ENCODE results near the gene SPSB3.
A peak's percentile ranks its signal among the peaks of the same experiment; 100 is the strongest.

Gene SPSB3

GRCh38 chr16:1782408-1783264, at the start of gene SPSB3, which contains the start of gene NUBP2:
SPSB3 (minus strand) TSS chr16:1782571; CDS start chr16:1781483, 1,088 bp downstream.
NUBP2 (plus strand) TSS chr16:1782960; CDS start chr16:1783021, 61 bp downstream.
- DNase-seq, result peak; percentile 89

DNA sequence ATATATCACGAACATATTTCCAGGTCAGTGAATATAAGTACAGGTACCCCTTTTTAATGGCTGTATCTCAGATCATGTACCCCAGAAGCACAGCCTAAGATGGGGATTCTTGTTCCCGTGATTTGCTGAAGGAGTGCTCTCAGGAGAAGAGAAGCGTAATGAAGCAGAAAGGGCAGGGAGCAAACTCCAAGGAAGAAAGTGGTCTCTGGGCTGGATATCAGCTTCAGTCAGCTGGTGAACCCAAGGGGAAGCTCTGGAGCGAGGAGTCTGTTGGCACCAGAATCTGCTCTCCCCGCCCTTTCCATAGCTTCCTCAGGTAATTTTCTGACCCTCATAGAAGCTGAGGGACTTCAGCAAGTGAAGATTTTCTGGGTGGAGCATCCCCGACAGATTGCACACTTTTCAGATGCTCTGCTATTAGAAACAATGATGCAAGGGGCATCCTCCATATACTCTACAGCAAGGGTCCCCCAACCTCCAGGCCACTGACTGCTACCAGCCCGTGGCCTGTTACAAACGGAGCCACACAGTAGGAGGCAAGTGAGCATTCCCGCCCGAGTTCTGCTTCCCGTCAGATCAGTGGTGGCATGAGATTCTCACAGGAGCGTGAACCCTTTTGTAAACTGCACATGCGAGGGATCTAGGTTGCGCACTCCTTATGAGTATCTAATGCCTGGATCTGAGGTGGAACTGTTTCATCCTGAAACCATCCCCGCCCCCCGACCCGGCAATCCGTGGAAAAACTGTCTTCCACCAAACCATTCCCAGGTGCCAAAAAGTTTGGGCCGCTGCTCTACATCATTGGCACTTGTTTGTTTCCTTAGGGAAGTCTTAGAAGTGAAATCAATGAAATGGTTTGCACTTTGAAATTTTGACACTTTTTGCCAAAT, 49.1 kb upstream of the SPSB3 start:
- no peak for DNase-seq

DNA sequence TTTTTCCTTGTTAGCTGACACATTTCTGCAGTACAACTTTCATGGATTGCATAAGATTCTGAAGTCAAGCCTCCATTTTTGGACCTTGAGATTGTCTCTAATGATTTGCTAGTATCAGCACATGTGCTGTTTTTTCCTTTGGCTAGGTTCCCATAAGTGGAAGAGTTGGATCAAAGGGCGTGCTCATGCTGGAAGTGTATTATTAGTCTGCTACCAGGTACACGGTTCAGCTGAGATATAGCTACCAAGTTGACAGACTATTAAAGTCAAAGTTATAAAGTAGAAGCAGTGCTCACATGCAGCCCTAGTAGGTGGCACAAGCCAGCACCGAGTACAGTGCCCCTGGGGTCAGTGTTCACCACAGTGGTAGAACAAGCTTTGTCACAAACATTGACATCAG, 47.8 kb upstream of the SPSB3 start:
- no peak for DNase-seq

DNA sequence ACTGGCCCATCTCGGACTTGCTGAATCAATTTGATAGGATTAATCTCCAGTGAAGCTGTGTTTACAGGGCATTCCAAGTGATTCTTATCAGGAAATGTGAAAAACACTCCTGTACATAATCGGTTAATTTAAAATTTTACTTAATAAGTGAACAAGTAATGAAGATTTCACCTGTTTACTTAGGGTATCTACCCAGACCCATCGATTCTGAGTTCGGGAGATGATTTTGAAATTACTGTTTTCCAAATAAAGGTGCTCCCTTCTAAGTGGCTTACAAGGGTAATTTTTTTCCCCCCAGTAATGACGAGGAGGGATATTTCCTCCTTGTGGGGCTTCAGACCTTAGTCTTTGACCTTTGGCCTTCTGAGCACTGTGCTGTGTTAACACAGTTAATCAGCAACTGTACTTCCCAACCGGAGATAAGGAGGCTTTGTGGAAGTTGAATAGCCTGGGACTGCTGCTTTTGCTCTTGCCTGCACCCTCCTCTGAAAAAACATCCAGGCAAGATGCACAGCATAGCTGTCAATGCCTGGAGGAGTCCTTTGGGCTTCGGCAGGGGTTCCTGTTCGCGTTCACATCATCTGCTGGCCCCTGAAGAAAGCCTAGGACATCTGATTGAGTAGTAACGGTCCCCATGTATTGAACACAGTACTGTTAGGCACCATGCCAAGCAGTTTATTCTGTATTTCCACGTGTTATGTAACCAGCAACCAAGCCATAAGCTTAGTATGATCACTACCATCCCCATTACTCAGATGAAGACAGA, 46.5 kb upstream of the SPSB3 start:
- DNase-seq, result no peak

DNA sequence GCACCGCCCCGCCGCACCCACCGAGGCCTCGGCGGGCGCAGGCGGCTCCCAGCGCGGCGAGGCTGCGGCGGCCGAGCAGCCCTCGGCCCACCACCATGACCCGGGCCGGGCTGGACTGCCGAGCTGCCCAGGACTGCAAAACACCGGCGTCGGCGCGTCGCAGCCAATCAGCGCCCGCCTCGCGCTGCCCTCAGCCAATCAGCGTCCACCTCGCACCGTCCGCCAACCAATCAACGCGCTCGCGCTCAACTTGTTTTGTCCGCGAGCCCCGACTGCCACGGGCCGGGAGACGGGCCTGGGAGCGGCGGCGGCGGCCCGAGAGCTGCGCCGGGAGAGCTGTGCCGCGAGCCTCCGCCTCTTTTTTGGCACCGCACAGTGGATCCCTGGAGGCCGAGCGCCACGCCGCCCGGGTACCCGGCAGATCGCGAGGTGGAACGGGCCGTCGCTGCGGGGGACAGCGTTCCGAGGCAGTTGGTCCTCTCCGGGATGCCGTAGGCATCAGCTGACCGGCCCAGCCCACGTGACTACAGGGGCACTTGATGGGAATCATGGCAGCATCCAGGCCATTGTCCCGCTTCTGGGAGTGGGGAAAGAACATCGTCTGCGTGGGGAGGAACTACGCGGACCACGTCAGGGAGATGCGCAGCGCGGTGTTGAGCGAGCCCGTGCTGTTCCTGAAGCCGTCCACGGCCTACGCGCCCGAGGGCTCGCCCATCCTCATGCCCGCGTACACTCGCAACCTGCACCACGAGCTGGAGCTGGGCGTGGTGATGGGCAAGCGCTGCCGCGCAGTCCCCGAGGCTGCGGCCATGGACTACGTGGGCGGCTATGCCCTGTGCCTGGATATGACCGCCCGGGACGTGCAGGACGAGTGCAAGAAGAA, 44.6 kb upstream of the SPSB3 start, which contains the start of the genes FAHD1 and HAGH:
Gene FAHD1, plus strand, starts transcription at position 516 of the 883 bp plus-strand sequence. Its CDS starts 33 bp downstream, at position 549.
Gene HAGH, minus strand, starts transcription at position 135 of the 883 bp plus-strand sequence. Its CDS starts 38 bp downstream, at position 97.
- peak; percentile 81 for DNase-seq

- DNase-seq, result peak; percentile 42
Observed at GRCh38 chr16:1825864-1826690, 43.7 kb upstream of the SPSB3 start.

GRCh38 chr16:1825381-1825863, 43.1 kb upstream of the SPSB3 start:
- no peak for DNase-seq

DNA sequence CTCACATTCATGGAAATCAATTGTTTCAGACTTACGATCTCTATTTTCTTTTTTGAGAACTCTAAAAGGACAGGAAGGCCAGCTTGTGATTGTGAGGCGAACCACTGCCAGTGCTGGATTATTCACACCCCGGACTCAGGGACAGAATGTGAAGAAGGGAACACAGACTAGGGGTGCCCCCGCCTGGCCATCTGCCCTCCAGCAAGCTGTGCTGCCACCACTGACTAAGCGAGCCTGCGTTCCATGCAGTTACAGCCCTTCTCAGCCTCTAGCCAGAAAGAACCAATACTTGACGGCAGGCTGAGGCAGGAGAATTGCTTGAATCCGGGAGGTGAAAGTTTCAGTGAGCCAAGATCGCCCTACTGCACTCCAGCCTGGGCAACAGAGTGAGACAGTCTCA, 41.5 kb upstream of the SPSB3 start:
- no peak for DNase-seq

DNA sequence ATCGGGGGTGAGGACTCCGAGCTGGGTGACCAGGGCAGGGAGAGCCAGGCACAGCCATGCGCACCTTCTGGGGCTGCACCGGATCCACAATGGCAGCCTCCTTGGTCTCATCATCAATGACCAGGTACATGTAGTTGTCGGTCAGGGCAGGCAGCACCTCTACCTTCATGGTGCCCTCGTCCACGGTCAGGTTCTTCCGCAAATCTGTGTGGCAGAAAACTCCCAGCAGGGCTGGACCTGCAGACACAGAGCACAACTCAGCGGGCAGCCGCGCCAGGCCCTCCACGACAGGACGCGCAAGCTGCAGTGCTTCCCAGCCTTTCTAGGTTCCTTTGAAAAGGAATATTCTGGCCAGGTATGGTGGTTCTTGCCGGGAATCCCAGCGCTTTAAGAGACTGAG, 40.4 kb upstream of the SPSB3 start:
- DNase-seq, result no peak

DNA sequence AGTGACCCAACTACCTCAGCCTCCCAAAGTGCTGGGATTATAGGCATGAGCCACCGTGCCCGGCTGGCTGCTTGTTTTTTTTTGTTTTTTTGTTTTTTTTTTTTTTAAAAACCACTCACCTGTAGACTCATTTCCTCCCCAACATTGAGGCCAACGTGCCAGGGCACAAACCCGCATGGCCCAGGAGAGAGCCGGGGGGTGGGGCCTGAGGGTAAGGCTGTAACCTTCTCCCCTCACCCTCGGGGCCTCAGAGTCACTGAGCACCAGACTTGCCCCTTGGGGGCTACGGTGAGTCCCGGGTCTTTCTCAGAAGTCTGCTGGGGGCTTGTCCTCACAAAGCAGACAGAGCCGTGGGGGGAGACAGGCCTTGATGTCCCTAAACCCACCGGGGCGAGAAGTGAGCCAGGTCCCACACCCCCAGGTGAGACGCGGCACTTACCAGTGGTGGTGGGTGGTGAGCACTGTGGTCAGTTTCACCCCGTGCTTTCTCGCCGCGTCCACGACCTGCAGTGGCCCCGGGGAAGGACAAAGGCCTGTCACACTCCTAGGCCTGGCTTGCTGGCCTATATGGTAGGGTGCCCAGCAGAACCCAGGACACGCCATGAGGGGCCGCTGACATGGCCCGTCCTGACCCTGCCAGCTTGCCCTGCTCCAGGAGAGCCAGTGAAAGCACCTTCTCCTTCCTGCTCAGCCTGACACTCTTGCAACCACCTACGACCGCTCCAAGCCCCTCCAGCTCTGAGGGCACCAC, 39.7 kb upstream of the SPSB3 start:
- no peak for DNase-seq

- DNase-seq, result no peak
Observed at GRCh38 chr16:1820946-1821290, 38.5 kb upstream of the SPSB3 start.

DNA sequence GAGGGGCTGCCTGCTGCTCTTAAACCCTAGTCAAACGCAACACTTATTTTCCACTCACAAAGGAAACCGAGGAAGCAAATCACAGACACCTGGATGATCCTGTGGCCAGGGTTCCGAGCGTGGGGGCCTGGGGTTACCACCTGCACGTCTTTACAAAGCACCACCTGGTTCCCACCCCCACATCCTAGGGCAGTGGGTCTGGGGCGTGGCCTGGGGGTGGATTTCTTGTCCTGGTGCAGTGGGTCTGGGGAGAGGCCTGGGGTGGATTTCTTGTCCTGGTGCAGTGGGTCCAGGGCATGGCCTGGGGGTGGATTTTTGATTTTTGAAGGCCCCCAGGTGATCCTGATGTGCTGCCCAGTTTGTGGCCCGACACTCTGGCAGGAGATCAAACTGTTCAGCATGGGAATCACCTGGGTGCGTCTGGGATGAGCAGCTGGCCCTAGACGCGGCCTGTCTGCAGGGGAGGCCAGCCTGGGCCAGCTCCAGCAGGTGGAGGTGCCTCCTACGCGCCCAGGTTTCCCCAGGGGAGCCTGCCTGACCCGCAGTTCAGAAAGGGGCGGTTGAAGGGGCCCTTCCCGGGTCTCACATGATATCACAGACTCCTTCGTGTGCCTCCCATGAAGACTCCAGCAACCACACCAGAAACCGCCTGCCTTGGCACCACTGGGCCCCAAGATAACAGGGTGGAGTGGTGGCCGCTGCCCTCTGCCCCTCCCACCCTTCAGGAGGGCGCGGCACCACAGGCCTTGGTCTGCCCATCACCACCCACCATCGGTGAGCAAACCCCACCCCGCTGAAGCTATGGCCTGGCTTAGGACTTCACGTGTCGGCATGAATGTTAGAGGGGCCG, 38.0 kb upstream of the SPSB3 start:
- DNase-seq, result no peak

- DNase-seq, result no peak
Observed at GRCh38 chr16:1819611-1820010, 37.2 kb upstream of the SPSB3 start.

- no peak for DNase-seq
Observed at GRCh38 chr16:1818873-1819525, 36.6 kb upstream of the SPSB3 start.

DNA sequence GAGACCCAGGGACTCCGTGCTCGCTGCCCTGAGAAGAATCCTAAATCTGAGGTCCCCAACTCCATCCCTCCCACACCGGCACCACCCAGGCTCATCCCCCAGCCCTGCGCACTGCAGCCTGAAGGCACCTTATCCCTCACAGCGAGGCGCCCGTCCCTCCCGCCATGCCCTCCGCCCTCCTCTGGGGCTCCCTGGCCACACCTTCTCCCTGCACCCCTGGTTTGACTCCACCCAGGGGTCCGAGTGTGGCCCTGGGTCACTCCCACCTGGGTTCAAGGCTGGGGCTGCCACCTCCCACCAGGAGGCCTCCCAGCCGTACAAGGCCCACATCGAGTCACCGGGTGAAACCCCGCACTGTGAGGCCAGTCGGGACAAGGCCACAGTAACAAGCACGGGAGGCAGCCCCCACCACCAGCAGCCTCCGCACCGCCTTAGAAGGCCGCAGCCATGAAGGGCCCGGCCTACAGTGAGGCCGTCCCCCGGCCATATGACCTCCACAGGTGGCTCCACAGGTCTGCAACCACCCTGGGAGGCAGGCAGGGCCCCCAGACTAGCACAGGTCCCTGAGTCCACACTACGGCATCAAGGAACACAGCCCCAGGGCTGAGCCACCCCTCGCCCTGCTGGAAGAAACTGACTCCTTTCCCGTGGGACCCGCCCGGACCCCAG, 36.0 kb upstream of the SPSB3 start:
- DNase-seq, result no peak

DNA sequence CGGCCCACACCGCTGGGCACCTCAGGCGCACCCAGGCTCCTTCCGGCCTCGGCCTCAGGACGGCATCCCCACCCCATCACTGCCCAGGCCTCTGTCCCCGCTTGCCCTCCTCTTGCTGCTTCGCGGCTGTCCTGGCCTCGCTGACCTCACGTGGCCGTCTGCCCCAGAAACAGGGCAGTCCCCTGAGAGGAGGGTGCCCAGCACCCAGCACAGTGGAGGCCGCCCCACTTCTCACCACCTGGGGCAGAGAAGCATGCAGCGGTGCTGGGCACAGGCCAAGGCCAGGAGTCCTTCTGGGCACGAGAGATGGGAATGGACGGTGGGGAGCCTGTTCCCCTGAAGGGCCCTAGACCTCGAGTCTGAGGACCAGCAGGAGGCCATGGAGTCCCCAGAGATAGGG, 35.3 kb upstream of the SPSB3 start:
- DNase-seq, result no peak

DNA sequence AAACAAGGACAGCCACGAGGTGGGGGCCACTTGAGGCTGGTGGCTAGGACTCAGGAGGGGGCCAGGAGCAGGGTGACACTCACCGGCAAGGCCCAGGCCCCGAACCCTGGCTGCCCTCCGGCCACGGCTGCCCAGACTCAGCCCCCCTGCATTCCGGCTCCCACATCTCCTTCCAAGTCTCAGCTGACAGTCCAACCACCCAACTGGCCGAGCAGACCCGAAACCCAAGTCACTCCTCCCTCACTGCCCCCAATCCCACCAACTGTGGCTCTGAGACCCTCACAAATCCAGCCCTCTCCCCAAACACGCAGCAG, 34.9 kb upstream of the SPSB3 start:
- DNase-seq, result no peak
